ENCODE measurements around the gene MIGA2. TPM values are rescaled to one million over a fixed set of nuclear protein-coding genes. Genes with fewer than 3 reads are reported as not detected.

MIGA2 gene
- total RNA-seq, 1 donor, result 22.7 TPM

Other genes starting within 250 kb of the MIGA2 start
- gene TBC1D13, start 249.4 kb upstream of the MIGA2 start, total RNA-seq, result 26.4 TPM
- 3.0 TPM for gene ENDOG, start 218.1 kb upstream of the MIGA2 start, total RNA-seq
- 8.0 TPM for gene SPOUT1, start 206.8 kb upstream of the MIGA2 start, total RNA-seq
- gene KYAT1, start 154.7 kb upstream of the MIGA2 start, total RNA-seq, result 2.0 TPM
- gene LRRC8A, start 154.5 kb upstream of the MIGA2 start, total RNA-seq, result 26.4 TPM
- gene PHYHD1, start 115.6 kb upstream of the MIGA2 start, total RNA-seq, result 0.73 TPM
- gene DOLK, start 89.0 kb upstream of the MIGA2 start, total RNA-seq, result 8.1 TPM
- 34.9 TPM for gene NUP188, start 88.9 kb upstream of the MIGA2 start, total RNA-seq
- 37.0 TPM for gene SH3GLB2, start 8.3 kb upstream of the MIGA2 start, total RNA-seq
- 1.9 TPM for gene DOLPP1, start 44.5 kb downstream of the MIGA2 start, total RNA-seq
- gene CRAT, start 74.2 kb downstream of the MIGA2 start, total RNA-seq, result 11.6 TPM
- gene PTPA, start 74.8 kb downstream of the MIGA2 start, total RNA-seq, result 20.0 TPM
- 13.2 TPM for gene IER5L, start 141.6 kb downstream of the MIGA2 start, total RNA-seq

Data from mononuclear cell (primary cell).